GM19455 (cell line): ENCODE results near the gene ITGB2.

Experiments used
- ATAC-seq: cut with Tn5 transposase; IDR thresholded peaks from one replicate; pipeline ENCODE4 v1.9.1; 2021; ENCODE audit not compliant: unreplicated experiment

The ITGB2 gene

GRCh38 chr21:44911384-44912157 is 9.1 kb downstream of the ITGB2 start:
- ATAC-seq: no peak

DNA sequence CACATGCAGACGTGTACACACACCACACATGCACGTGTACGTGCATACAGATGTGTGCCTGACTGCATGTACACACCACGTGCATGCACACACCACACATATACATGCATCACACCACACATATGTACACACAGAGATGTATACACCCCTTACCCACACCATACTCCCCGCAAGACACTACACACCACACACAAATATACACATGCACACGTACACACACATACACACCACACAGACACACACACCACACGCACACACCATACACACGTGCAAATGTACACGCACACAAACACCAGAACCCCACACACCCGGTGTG is 9.7 kb downstream of the ITGB2 start:
- no peak for ATAC-seq

- no peak for ATAC-seq
These were observed 10.3 kb downstream of the ITGB2 start for GRCh38 chr21:44910229-44911067.

DNA sequence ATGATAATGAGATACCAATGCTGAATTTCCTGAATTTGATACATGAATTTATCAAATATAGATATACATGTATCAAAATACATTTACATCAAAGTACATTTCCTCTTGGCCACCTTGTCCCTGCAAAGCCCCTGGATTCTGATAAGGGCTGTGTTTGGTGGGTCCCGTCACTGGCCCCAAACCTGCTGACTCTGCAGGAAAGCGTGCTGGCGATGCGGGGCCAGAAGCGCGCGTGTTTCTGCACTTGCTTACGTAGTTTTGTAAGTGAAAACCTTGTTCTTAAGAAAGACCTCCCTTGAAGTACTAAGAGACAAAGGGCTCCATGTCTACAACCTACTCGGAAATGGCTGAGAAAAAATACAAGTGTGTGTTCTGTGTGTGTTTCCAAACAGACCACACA is 11.0 kb downstream of the ITGB2 start:
- no peak for ATAC-seq

- no peak for ATAC-seq
These were observed 11.8 kb downstream of the ITGB2 start for GRCh38 chr21:44908908-44909307.

DNA sequence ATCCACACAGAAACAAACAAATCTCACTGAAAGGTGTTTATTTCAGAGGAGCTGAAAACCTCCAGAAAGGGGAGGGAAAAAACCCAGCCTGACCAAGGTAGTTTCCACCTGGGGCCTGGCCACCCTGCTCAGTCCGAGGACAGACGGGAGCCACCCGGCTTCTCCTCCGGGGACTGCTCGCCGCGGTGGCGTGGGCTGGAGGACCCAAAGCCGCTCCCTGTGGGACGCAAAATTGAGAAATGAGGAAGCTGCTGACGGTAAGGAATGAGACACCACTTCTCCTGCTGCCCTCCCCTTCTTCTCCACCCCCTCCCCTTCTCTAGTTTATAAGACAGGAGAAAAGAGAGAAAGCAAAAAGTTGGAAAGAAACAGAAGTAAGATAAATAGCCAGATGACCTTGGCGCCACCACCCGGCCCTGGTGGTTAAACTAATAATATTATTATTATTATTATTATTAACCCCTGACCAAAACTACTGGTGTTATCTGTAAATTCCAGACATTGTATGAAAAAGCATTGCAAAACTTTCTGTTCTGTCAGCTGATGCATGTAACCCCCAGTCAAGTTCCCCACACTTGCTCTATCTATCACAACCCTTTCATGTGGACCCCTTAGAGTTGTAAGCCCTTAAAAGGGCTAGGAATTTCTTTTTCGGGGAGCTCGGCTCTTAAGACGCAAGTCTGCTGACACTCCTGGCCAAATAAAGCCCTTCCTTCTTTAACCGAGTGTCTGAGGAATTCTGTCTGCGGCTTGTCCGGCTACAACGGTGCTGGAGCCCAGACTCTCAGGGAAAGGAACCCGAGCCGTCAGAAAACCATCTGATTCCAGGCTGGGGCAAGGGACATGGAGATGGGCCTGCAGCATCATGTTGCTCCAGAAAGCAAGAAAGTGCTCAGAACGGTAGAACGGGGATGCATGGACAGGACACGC is 12.5 kb downstream of the ITGB2 start:
- ATAC-seq: no peak

DNA sequence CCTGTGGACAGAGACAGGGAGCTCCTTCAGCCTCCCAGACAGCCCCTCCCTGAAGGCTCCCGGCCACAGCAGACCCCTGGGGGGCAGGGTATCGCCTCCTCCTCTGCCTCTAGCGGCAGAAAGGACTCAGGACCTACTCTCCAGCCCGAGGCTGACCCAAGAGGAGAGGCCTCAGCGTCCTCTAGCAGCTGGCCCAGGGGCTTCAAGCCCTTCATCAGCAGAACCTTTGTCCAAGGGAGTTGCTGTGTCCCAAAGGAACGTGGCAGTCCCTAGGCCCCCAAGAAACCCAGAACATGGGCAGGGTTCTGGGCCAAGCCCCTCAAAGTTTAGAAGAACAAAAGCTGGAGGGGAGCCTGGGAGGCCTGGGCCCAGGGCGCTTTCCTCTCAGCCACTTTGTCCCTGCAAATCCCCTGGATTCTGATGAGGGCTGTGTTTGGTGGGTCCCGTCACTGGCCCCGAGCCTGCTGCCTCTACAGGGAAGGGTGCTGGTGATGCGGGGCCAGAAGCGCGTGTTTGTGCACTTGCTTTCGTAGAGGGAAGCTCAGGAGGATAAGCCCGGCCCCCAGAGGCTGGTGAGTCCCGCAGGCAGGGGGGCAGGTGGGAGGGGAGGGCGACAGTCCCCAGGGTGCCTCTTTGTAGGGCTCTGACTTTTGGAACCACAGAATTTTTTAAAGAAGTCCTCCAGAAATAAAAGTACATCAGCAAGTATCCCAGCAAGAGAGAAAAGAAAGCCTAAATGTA is 13.3 kb downstream of the ITGB2 start:
- no peak for ATAC-seq

DNA sequence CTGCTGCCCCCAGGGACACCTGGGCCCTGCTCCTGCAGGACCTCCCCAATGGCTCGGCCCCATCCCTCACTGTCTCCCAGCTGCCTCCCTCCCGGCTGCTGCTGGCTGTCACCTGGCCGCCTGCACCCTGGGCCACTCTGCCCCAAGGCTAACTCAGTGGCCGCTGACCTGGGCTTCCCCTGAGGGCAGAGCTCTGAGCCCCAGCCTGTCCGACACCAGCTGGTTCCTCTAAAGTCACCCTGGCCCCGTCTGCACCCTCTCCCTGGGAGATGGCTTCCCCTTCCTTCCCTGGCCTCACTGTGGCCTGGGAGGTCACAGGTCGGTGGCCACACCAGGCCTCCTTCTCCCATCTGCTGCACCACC is 15.0 kb downstream of the ITGB2 start:
- no peak for ATAC-seq

- ATAC-seq: no peak
These were observed 15.5 kb downstream of the ITGB2 start for GRCh38 chr21:44905016-44905727.

GRCh38 chr21:44904141-44904923 is 16.4 kb downstream of the ITGB2 start:
- no peak for ATAC-seq

DNA sequence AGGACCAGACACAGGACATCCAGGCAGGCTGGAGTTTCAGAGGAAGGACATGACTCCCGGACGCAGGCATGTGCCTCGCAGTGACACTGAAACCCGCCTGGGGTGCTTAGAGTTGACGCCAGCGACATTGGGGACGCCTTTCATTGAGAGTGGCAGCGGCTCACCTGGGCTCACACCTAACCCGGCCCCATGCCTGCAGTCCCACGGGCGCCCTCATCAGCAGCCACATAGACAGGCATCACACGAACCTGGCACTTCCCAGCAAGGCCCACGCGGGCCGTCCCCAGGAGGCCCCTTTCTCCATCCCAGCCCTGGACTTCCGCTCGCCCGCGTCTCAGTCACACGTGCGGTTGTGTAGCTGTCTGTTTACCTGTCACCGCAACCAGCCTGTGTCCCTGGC is 17.0 kb downstream of the ITGB2 start:
- ATAC-seq: no peak

GRCh38 chr21:44903050-44903685 is 17.5 kb downstream of the ITGB2 start:
- no peak for ATAC-seq

DNA sequence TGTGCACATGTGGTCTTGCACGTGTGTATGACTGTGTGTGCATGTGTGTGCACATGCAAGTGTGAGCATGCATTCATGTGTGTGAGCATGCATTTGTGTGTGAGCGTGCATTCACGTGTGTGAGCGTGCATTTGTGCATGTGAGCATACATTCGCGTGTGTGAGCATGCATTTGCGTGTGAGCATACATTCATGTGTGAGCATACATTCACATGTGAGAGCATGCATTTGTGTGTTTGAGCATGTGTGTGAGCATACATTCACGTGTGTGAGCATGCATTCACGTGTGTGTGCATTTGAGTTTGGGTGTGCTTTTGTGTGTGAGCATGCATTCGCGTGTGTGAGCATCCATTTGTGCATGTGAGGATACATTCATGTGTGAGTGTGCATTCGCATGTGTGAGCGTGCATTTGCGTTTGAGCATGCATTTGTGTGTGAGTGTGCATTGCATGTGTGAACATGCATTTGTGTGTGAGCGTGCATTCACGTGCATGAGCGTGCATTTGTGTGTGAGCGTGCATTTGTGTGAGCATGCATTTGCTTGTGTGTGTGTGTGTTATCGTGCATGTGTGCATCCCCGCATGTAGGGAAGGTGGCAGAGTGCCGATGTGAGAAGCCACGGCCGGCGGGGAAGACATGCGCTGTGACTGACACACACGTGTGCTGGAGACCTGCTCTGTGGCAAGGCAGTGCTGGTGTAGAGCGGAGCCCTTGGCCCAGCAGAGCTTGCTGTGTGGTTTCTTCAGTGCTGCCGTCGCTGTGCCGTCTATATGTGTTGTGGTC is 18.2 kb downstream of the ITGB2 start:
- no peak for ATAC-seq

- no peak for ATAC-seq
These were observed 19.2 kb downstream of the ITGB2 start for GRCh38 chr21:44901391-44902074.

DNA sequence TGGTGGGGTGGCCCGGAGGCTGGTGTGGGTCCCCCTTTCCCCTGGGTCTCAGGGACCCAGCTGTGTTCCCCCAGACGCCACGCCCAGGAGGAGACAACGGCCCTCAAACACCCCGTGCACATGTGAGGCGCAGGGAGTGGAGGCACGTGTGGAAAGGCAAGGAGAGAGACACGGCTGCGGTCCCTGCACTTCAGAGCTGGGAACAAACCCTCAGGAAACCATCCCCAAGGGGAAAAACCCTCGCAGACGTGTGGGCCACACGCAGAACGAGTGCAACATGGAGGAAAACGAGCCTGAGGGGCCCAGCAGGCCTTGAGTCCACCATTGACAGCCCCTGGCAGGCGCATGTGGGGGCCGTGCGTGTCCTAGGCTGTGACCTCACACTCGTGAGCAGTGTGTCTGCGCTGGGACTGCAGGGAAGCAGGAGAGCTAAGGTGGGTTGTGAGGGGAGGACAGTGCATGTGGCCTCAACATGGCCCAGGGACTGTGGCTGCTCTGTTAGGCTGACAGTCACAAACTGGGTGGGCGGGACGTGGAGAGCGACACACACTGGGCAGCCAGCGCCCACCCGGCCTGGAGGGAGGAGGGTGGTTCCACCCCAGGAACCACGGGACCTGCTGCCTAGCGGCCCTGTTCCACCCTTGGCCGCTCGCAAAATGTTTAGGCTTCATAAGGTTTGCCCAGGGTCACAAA is 20.0 kb downstream of the ITGB2 start:
- no peak for ATAC-seq

GRCh38 chr21:44899768-44900558 is 20.7 kb downstream of the ITGB2 start:
- ATAC-seq: no peak
